Measurements from ENCODE around the gene GYS2. TPM values are rescaled to one million over a fixed set of nuclear protein-coding genes. Genes with fewer than 3 reads are reported as not detected.
"Not testable (repeated sequence)": the region's sequence is repeated elsewhere in the genome, so short reads cannot be mapped to it uniquely, and the experiment has no call there.

The GYS2 gene
- total RNA-seq, 1 donor from 2014 or later = not detected

- H3K4me3 ChIP-seq (ENCODE audit: low read depth, low read length) = no peak overlapping the region
- no peak for DNase-seq (ENCODE audit: low read depth)
- TF ChIP-seq CTCF (conservative IDR thresholded peaks at IDR 0.05; ENCODE audit: low read depth, low read length) = no peak
These were observed 19.2 kb downstream of the GYS2 start for GRCh38 chr12:21585485-21585884.

GRCh38 chr12:21584403-21585182 is 20.1 kb downstream of the GYS2 start:
- DNase-seq (ENCODE audit: low read depth) = not testable (repeated sequence)

GRCh38 chr12:21583587-21583986 is 21.1 kb downstream of the GYS2 start:
- no peak for DNase-seq (ENCODE audit: low read depth)
- no peak overlapping the region for H3K4me3 ChIP-seq (ENCODE audit: low read depth, low read length)
- TF ChIP-seq CTCF (conservative IDR thresholded peaks at IDR 0.05; ENCODE audit: low read depth, low read length) = no peak

More at GRCh38 chr12:21584403-21585182, 20.1 kb downstream of the GYS2 start:
- H3K4me3 ChIP-seq (ENCODE audit: low read depth, low read length) = not testable (repeated sequence)

GRCh38 chr12:21580748-21581516 is 23.7 kb downstream of the GYS2 start:
- TF ChIP-seq CTCF (conservative IDR thresholded peaks at IDR 0.05; ENCODE audit: low read depth, low read length) = no peak
- DNase-seq (ENCODE audit: low read depth) = no peak
- H3K4me3 ChIP-seq (ENCODE audit: low read depth, low read length) = no peak overlapping the region

GRCh38 chr12:21577516-21577915 is 27.1 kb downstream of the GYS2 start:
- TF ChIP-seq CTCF (conservative IDR thresholded peaks at IDR 0.05; ENCODE audit: low read depth, low read length) = no peak
- no peak for DNase-seq (ENCODE audit: low read depth)
- no peak overlapping the region for H3K4me3 ChIP-seq (ENCODE audit: low read depth, low read length)

GRCh38 chr12:21576431-21576830 is 28.2 kb downstream of the GYS2 start:
- no peak for TF ChIP-seq CTCF (conservative IDR thresholded peaks at IDR 0.05; ENCODE audit: low read depth, low read length)
- no peak for DNase-seq (ENCODE audit: low read depth)
- no peak overlapping the region for H3K4me3 ChIP-seq (ENCODE audit: low read depth, low read length)

- H3K4me3 ChIP-seq (ENCODE audit: low read depth, low read length) = no peak overlapping the region
- no peak for TF ChIP-seq CTCF (conservative IDR thresholded peaks at IDR 0.05; ENCODE audit: low read depth, low read length)
- no peak for DNase-seq (ENCODE audit: low read depth)
These were observed 30.8 kb downstream of the GYS2 start for GRCh38 chr12:21573733-21574358.

Measured in epithelial cell of proximal tubule (primary cell).